HG03460 (cell line): Measurements from ENCODE around the gene TEX26.
"Not testable (repeated sequence)": the region's sequence is repeated elsewhere in the genome, so short reads cannot be mapped to it uniquely, and the experiment has no call there.

Experiments
- ATAC-seq: cut with Tn5 transposase; IDR thresholded peaks from one replicate; pipeline ENCODE4 v1.9.1; 2021; ENCODE audit not compliant: unreplicated experiment

Gene TEX26

GRCh38 chr13:30918662-30919405, 13.6 kb upstream of the TEX26 start:
- no peak for ATAC-seq

- no peak for ATAC-seq
Observed at GRCh38 chr13:30920162-30920909, 12.1 kb upstream of the TEX26 start.

- ATAC-seq: no peak
Observed at GRCh38 chr13:30923418-30923817, 9.0 kb upstream of the TEX26 start.

- ATAC-seq: no peak
Observed at GRCh38 chr13:30924721-30925120, 7.7 kb upstream of the TEX26 start.

- no peak for ATAC-seq
Observed at GRCh38 chr13:30925429-30925828, 7.0 kb upstream of the TEX26 start.

- no peak for ATAC-seq
Observed at GRCh38 chr13:30926781-30927180, 5.7 kb upstream of the TEX26 start.

GRCh38 chr13:30927188-30927587, 5.3 kb upstream of the TEX26 start:
- ATAC-seq: not testable (repeated sequence)

GRCh38 chr13:30927595-30927994, 4.9 kb upstream of the TEX26 start:
- ATAC-seq: no peak

- no peak for ATAC-seq
Observed at GRCh38 chr13:30928978-30929377, 3.5 kb upstream of the TEX26 start.

GRCh38 chr13:30933354-30933670, 856 bp downstream of the TEX26 start:
- no peak for ATAC-seq

- ATAC-seq: no peak
Observed at GRCh38 chr13:30934381-30934780, 1.9 kb downstream of the TEX26 start.

- no peak for ATAC-seq
Observed at GRCh38 chr13:30934803-30935202, 2.3 kb downstream of the TEX26 start.

- ATAC-seq: no peak
Observed at GRCh38 chr13:30936971-30937370, 4.5 kb downstream of the TEX26 start.

- ATAC-seq: no peak
Observed at GRCh38 chr13:30943881-30944280, 11.4 kb downstream of the TEX26 start.

- ATAC-seq: no peak
Observed at GRCh38 chr13:30957258-30957943, 24.9 kb downstream of the TEX26 start.

GRCh38 chr13:30959678-30960077, 27.2 kb downstream of the TEX26 start:
- ATAC-seq: no peak

- ATAC-seq: no peak
Observed at GRCh38 chr13:30963791-30964190, 31.3 kb downstream of the TEX26 start.

GRCh38 chr13:30965380-30965779, 32.9 kb downstream of the TEX26 start:
- ATAC-seq: no peak

- no peak for ATAC-seq
Observed at GRCh38 chr13:30966101-30966500, 33.6 kb downstream of the TEX26 start.

GRCh38 chr13:30968846-30969245, 36.4 kb downstream of the TEX26 start:
- no peak for ATAC-seq

GRCh38 chr13:30971575-30971974, 39.1 kb downstream of the TEX26 start:
- ATAC-seq: no peak

- no peak for ATAC-seq
Observed at GRCh38 chr13:30972888-30973377, 40.5 kb downstream of the TEX26 start.
